HepG2 (cell line): ENCODE measurements around the gene GORASP2. TPM values are rescaled to one million over a fixed set of nuclear protein-coding genes. Genes with fewer than 3 reads are reported as not detected.

Source experiments
- CENPT ChIP-seq: sonication (generic); formaldehyde crosslinking; IDR thresholded peaks from 2 replicates; pipeline ENCODE4 v1.8.0; 2022; ENCODE audit warnings: low read depth, mild to moderate bottlenecking, moderate library complexity, missing genetic modification reagents
- CREBL2 ChIP-seq: sonication (generic); formaldehyde crosslinking; IDR thresholded peaks from 2 replicates; pipeline ENCODE4 v1.8.1; 2023; ENCODE audit warnings: missing genetic modification reagents, mild to moderate bottlenecking, borderline replicate concordance
- FOXP1 ChIP-seq, 2 experiments: fragments of 450-650 bp in 1 of 2; IDR thresholded peaks; 2 replicates each; pipeline ENCODE4 v1.6.1; 2017 to 2018; ENCODE audit warnings: antibody characterized with exemption in 1 of 2
- GATAD1 ChIP-seq: IDR thresholded peaks from 2 replicates; pipeline ENCODE4 v1.6.1; 2016; ENCODE audit warnings: missing genetic modification reagents, missing compliant biosample characterization
- HNRNPL ChIP-seq: fragments of 200-400 bp; formaldehyde crosslinking; IDR thresholded peaks from 2 replicates; pipeline ENCODE4 v1.6.1; 2017; ENCODE audit warnings: mild to moderate bottlenecking, low read depth, low read length
- HNRNPUL1 ChIP-seq: fragments of 200-400 bp; formaldehyde crosslinking; IDR thresholded peaks from 2 replicates; pipeline ENCODE4 v1.6.1; 2017; ENCODE audit warnings: low read depth, mild to moderate bottlenecking, low read length, moderate library complexity
- HOXA5 ChIP-seq: sonication (generic); formaldehyde crosslinking; IDR thresholded peaks from 2 replicates; pipeline ENCODE4 v1.4.0; 2020; ENCODE audit warnings: missing genetic modification reagents
- IKZF4 ChIP-seq: sonication (generic); formaldehyde crosslinking; IDR thresholded peaks from 2 replicates; pipeline ENCODE4 v1.5.1; 2020; ENCODE audit warnings: borderline replicate concordance, mild to moderate bottlenecking, low read depth, missing genetic modification reagents; ENCODE audit errors: not compliant biosample characterization
- KLF6 ChIP-seq: IDR thresholded peaks from 2 replicates; pipeline ENCODE4 v1.8.0; 2016; ENCODE audit warnings: missing biosample characterization, missing genetic modification reagents
- SOX6 ChIP-seq, 2 experiments: fragments of 450-650 bp in 1 of 2; sonication (generic) in 1 of 2; formaldehyde crosslinking in 1 of 2; IDR thresholded peaks; 2 replicates each; pipeline versions ENCODE4 v1.4.0 to v1.6.1; 2017 to 2020; ENCODE audit warnings: antibody characterized with exemption in 1 of 2, mild to moderate bottlenecking in 1 of 2, missing genetic modification reagents in 1 of 2
- ZFP37 ChIP-seq: sonication (generic); formaldehyde crosslinking; IDR thresholded peaks from 2 replicates; pipeline ENCODE4 v1.4.0; 2020; ENCODE audit warnings: missing genetic modification reagents, borderline replicate concordance
- ZGPAT ChIP-seq: IDR thresholded peaks from 2 replicates; pipeline ENCODE4 v1.6.1; 2016; ENCODE audit warnings: mild to moderate bottlenecking
- ZHX1 ChIP-seq: sonication (generic); formaldehyde crosslinking; IDR thresholded peaks from 2 replicates; pipeline ENCODE4 v1.8.1; 2022; ENCODE audit warnings: low read depth, mild to moderate bottlenecking, missing genetic modification reagents
- ZNF496 ChIP-seq: sonication (generic); formaldehyde crosslinking; IDR thresholded peaks from 2 replicates; pipeline ENCODE4 v1.8.1; 2023; ENCODE audit warnings: mild to moderate bottlenecking, moderate library complexity, missing genetic modification reagents; ENCODE audit not compliant: insufficient replicate concordance
- ZNF609 ChIP-seq: sonication (generic); formaldehyde crosslinking; IDR thresholded peaks from 2 replicates; pipeline ENCODE4 v1.4.0; 2020; ENCODE audit warnings: mild to moderate bottlenecking, missing genetic modification reagents, borderline replicate concordance
- ZNF629 ChIP-seq: sonication (generic); formaldehyde crosslinking; conservative IDR thresholded peaks from 2 replicates; pipeline ENCODE4 v1.5.0; 2020; ENCODE audit warnings: missing genetic modification reagents
- ZNF749 ChIP-seq: sonication (generic); formaldehyde crosslinking; IDR thresholded peaks from 2 replicates; pipeline ENCODE4 v1.8.0; 2022; ENCODE audit warnings: mild to moderate bottlenecking, missing genetic modification reagents, moderate library complexity, borderline replicate concordance
- ZNF776 ChIP-seq: sonication (generic); formaldehyde crosslinking; IDR thresholded peaks from 2 replicates; pipeline ENCODE4 v1.4.0; 2020; ENCODE audit warnings: mild to moderate bottlenecking, missing genetic modification reagents
- polyA plus RNA-seq, 8 experiments: library from polyadenylated mRNA; depleted of rRNA in 3 of 8; stranded (reverse) in 7 of 8; unstranded in 1 of 8; fragments of >200 nt; fragmentation: Illumina TruSeq in 4 of 8; extraction: Trizol in 4 of 8; gene quantifications; 2 replicates each; pipeline versions ENCODE4 v1.2.1 to v1.2.3, GENCODE V29; 2011 to 2016; ENCODE audit warnings: low read depth in 4 of 8, missing spikeins in 1 of 8, mixed read lengths in 1 of 8; ENCODE audit not compliant: insufficient read depth in 1 of 8
- total RNA-seq, 5 experiments: library from RNA; depleted of rRNA; stranded (reverse); fragments of >200 nt; fragmentation: Illumina TruSeq; extraction: Trizol; gene quantifications; 2 replicates each; pipeline ENCODE4 v1.2.3, GENCODE V29; 2016; ENCODE audit warnings: low read depth in 1 of 5

Gene GORASP2
- total and polyA plus RNA-seq, 2 of the 13 experiments (the other 11 are each of a cell fraction or from before 2014, with no cell fraction given): 103 to 239 TPM

- TF ChIP-seq ZNF609 (CRISPR knock-in tag): peak; percentile 22; the same call in 1 of the 2 replicates
- no peak for TF ChIP-seq SOX6 (IDR thresholded peaks at IDR 0.05)
- peak; percentile 58; the same call in 1 of the 2 replicates for TF ChIP-seq SOX6 (CRISPR knock-in tag; IDR thresholded peaks at IDR 0.05)
- no peak for TF ChIP-seq ZNF496
- TF ChIP-seq HOXA5 (CRISPR knock-in tag): peak; percentile 63
- TF ChIP-seq ZNF629 (CRISPR knock-in tag): 0 out of 2 replicates have a peak, but pooled peaks have one; percentile 18
- TF ChIP-seq IKZF4 (CRISPR knock-in tag): no peak
- TF ChIP-seq FOXP1 (IDR thresholded peaks at IDR 0.05): no peak
- no peak for TF ChIP-seq FOXP1 (CRISPR knock-in tag; IDR thresholded peaks at IDR 0.05)
- peak; percentile 86 for TF ChIP-seq CENPT
- TF ChIP-seq HNRNPL: 0 out of 2 replicates have a peak, but pooled peaks have one; percentile 54
- peak; percentile 50 for TF ChIP-seq GATAD1 (CRISPR knock-in tag)
- no peak for TF ChIP-seq HNRNPUL1
- 0 out of 2 replicates have a peak, but pooled peaks have one; percentile 75 for TF ChIP-seq ZHX1
- no peak for TF ChIP-seq ZNF776 (CRISPR knock-in tag)
- no peak; the same call in none of the 2 replicates for TF ChIP-seq ZNF749 (CRISPR knock-in tag)
- peak; percentile 81; the same call in 1 of the 2 replicates for TF ChIP-seq KLF6
- TF ChIP-seq ZFP37 (CRISPR knock-in tag): 0 out of 2 replicates have a peak, but pooled peaks have one; percentile 42
- TF ChIP-seq CREBL2 (CRISPR knock-in tag): peak; percentile 66; the same call in 1 of the 2 replicates
- TF ChIP-seq ZGPAT (CRISPR knock-in tag): peak; percentile 89
Observed at GRCh38 chr2:170973492-170974303, 44.6 kb downstream of the GORASP2 start (continued).
